Endometrium (tissue), 2 donors: ENCODE data around the gene ATP8A2.

Experiments used
- FAIRE-seq: peaks from 2 replicates; lab custom pipeline; 2012; peaks lifted over from hg19 to GRCh38; lab: Jason Lieb, UNC
- donor health status: control.
- donor health status: control.

Gene ATP8A2

DNA sequence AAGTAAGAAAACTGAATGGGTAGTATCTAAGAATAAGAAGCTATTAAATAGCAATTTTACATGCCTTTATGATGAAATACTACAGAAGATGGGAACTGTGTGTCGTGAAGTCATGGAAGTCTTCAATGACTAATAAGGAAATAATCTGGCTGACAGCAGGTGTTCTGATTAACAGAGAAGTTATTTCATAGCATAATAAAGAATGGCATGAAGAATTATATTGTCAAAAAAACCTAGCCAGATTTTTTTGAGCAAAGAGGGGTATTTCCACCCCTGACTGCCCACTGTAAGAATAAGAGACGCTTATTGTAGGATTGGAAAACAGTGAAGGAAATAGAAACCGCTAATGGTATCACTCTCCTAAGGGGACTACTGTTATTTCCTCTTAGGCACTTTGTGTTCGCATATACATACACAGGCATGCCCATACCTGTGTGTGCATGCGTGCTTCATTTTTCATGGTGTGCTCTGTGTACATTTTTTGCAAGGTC lies 361.3 kb downstream of the ATP8A2 start:
- FAIRE-seq: no peak

GRCh38 chr13:25733696-25734435 lies 362.1 kb downstream of the ATP8A2 start:
- no peak for FAIRE-seq

GRCh38 chr13:25738342-25739196 lies 366.8 kb downstream of the ATP8A2 start:
- FAIRE-seq: no peak

- FAIRE-seq: no peak
Measured at GRCh38 chr13:25739376-25739775, 367.6 kb downstream of the ATP8A2 start.

DNA sequence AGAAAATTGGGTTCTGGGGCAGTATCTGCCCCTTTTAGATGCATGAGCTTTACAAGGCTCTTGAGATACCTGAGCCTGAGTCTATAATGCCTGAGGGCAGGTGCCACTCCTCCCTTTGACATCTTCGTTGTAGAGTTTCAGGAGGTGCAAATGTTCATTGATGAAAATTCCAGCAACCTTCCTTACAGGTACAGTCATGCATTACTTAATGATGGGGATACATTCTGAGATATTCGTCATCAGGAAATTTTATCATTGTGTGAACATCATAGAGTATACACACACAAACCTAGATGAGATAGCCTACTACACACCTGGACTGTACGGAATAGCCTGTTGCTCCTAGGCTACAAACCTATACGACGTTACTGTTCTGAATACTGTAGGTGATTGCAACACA lies 370.0 kb downstream of the ATP8A2 start:
- FAIRE-seq: no peak

GRCh38 chr13:25742220-25742619 lies 370.4 kb downstream of the ATP8A2 start:
- no peak for FAIRE-seq

DNA sequence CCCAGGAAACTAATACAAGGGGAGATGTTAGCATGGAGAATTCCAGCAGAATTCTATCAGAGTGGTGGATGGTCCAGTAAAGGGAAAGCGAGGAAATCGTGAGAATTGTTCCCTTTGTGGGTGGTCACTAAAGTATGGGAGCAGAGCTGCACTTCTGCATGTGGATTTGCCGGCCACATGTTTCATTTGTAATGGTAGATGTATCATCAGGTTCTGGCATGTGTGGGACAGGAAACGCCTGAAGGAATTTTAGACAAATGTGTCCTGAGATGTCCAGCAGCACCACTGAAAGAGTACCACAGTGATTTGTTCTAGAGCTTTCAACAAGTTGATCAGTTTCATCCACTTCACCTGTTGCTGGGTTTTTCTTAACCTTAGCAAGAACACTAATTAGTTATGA lies 371.6 kb downstream of the ATP8A2 start:
- FAIRE-seq: no peak

GRCh38 chr13:25744178-25744577 lies 372.4 kb downstream of the ATP8A2 start:
- FAIRE-seq: no peak

DNA sequence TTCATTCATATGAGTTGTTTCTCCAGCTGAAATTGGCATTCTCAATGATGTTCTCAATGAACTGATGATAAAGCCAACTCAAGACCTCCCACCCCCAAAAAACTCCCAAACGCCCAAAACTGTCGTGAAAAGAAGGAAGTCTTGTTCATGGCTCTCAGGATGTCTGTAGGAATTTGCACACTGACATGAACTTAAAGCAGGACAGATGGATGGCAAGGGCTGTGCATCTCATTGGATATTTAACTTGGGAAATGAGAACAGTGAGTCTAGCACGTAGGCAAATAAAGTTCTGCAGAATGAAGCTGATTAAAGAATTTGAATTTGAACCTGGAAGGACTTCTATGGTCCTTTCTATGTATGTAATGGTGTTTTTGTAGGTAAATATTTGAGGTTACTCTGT lies 374.4 kb downstream of the ATP8A2 start:
- FAIRE-seq: no peak

- no peak for FAIRE-seq
Measured at GRCh38 chr13:25752957-25753551, 381.3 kb downstream of the ATP8A2 start.

- no peak for FAIRE-seq
Measured at GRCh38 chr13:25753976-25754375, 382.2 kb downstream of the ATP8A2 start.

GRCh38 chr13:25756251-25756650 lies 384.5 kb downstream of the ATP8A2 start:
- no peak for FAIRE-seq

GRCh38 chr13:25756912-25757311 lies 385.1 kb downstream of the ATP8A2 start:
- FAIRE-seq: no peak

GRCh38 chr13:25761041-25761440 lies 389.3 kb downstream of the ATP8A2 start:
- FAIRE-seq: no peak

GRCh38 chr13:25762281-25762680 lies 390.5 kb downstream of the ATP8A2 start:
- no peak for FAIRE-seq

DNA sequence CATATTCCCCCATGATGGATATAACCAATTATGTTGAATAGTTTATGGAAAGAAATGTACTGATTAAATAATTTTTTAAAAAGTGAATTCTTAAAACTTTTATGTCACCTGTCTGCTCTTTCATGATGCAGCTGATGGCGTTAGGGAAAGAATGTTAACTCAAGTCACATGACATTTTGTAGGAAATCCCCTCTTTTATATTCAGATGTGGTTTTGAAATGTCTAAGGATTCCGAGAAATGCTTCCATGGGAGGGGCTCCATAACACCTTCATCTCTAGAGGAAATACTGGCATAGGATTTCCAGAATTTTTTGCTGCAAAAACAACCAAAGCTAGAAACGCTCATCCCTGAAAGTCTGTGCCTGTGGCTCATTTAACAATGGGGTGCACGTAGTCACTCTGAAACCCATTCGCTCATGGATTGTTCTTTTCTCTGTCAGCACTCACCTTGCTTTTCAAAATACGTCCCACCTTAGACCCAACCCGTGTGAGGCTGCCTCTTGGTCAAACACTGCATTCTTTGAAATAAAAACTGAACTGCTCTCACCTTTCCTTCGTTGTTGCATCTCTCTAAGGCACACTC lies 391.1 kb downstream of the ATP8A2 start:
- FAIRE-seq: no peak

- FAIRE-seq: no peak
Measured at GRCh38 chr13:25764378-25764777, 392.6 kb downstream of the ATP8A2 start.

DNA sequence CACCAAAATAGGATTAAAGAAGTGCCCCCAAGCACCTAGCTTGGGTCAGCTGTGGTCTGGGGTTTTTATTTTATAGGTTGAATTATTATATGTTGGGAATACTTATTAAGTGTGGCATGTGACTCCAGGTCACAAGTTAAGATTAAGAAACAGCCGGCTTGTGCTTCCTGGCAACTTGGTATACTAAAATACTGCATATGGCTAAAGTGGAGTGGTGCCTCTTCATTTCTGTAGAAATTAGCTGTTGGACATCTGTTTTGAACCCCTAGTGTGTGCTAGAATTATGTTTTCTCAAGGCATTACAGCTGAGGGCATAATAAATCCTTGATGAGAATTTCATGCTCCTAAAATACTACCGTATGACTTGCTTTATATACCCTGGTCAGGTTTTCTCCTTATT lies 393.5 kb downstream of the ATP8A2 start:
- FAIRE-seq: no peak

GRCh38 chr13:25766576-25766975 lies 394.8 kb downstream of the ATP8A2 start:
- FAIRE-seq: no peak

GRCh38 chr13:25766991-25767390 lies 395.2 kb downstream of the ATP8A2 start:
- no peak for FAIRE-seq

DNA sequence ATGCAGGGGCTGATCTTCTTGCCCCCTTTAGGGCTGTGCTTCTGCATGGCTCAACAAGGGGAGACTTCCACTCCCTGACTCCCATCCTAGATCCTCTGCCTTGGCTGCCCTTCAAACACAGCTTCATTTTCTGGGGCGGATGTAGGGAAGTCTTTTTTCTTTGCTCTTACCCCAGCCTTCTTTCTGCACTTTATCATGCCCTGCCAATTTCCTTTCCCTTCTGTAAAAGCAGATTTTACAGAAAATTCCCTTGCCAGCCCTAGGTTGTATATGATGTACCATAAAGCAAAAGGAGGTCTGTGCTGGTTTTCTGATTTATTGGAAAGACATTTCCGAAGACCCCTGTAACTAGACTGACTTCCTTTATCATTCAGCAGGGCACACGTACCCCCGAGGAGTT lies 396.6 kb downstream of the ATP8A2 start:
- no peak for FAIRE-seq

DNA sequence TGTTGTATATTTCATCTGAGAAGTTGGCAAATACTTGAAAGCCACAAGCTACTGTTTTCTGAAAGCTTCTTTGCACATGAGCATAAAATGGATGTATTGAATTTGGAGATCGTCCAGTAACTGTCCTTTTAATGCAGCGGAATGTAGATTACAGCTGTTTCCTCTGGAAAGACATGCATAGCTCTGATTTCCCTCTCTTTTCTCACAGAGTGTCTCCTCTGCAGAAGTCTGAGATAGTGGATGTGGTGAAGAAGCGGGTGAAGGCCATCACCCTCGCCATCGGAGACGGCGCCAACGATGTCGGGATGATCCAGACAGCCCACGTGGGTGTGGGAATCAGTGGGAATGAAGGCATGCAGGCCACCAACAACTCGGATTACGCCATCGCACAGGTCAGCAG lies 397.1 kb downstream of the ATP8A2 start:
- no peak for FAIRE-seq

GRCh38 chr13:25770601-25771000 lies 398.8 kb downstream of the ATP8A2 start:
- FAIRE-seq: no peak
